NCI-H1105 (cell line): ENCODE results near the gene GNB1L.
"Not testable (repeated sequence)": the region's sequence is repeated elsewhere in the genome, so short reads cannot be mapped to it uniquely, and the experiment has no call there.

ENCODE experiments used
- DNase-seq: peaks from one replicate; lab custom pipeline; 2025; lab: John Stamatoyannopoulos, UW

Gene GNB1L

DNA sequence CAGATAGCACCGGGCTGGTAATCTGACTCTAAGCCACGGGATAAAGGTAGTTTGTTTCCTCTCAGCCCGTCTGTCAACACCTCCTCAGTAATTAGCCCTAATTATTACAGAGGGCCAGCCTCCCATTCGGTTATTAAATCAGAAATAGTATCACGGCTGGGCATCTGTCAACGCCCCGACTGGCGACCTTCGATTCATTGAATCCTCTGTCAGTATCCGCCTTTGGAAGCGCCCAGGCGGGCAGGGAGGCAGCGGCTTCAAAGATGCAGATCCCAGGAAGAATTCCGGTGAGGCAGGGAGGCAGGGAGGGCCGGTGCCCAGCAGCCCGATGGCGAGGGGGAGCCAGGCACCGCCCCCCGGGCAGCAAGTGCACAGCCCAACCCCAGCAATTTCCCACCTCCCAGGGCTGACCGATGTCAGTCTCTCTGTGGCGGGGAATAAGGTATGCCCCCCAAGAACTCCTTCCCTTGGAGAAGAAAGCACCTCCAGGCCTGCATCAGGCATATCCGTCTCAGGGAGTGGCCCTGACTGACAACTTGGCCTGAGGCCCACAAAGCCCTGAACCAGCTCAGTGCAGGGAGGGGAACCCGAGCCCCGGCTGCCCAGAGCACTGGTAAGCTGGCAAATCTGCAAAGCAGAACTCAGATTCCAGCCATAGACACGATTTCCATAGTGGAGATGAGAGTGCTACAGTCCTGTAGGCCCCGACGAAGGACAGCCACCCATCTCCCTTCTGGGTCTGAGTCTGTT is 11.4 kb downstream of the GNB1L start:
- peak; percentile 65 for DNase-seq

DNA sequence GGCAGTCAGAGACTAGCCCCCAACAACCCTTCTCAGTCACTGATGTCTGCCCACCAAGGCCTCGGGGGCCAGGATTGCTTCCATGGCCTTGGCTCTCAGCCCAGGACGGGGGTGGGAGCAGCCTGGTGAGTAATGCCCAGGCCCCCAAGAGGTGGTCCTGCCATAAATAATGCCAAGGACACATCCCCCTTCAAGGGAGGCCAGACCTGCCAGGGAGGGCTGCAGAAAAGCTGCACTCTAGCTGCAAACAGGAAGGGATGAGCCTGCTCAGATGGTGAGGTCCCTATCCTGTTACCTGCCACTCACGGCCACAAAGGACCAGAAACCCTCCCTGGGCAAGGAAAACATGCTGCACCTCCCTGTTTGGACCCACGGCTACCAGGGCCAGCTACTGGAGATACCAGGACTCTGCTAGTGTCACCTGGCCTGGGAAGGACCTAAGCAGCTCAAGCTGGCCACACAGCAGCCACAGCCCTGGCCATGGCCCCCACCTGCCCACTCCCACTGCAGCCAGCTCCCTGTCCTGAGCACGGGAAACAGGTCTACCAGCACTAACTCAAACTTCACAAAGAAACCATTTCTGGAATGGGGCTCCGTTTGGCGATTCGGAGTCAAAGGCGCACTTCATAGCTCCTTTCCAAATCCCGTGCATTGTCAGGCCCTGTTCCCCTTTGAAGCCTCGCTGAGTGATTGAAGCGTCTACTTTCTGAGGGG is 12.1 kb downstream of the GNB1L start:
- DNase-seq = no peak

DNA sequence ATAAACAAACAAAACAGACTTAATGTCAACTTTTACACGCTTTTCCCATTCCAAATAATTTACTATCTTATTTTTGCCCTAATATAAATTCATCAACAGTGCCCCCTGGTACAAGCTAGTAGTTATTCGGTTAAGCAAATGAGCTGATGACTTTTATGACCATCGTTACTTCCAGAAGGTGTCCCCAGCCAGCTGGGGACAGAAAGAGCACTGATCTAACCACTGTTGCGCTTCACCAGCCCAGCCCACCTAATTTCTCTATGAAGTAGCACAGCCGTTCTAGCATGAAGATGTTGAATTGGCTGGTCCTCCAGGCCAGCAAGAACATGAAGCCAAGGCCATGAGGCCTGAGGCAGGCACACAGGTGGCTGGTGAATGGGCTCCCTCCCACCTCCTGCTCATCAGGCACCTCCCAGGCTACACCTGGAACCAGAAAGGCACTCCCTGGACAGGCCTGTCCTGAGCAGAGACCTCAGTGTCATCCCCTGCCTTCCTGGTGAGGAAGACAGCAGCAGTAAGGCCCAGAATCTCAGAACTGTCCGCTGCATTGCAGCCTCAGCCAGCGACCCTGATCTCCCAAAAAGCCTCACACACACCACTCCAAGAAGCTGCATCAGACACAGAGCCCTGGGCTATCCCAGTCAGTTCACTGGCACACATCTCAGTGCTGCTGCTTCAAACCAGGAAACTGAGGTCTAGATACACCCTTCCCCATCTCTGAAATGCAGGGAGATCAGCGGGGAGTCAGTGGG is 12.9 kb downstream of the GNB1L start:
- no peak for DNase-seq

DNA sequence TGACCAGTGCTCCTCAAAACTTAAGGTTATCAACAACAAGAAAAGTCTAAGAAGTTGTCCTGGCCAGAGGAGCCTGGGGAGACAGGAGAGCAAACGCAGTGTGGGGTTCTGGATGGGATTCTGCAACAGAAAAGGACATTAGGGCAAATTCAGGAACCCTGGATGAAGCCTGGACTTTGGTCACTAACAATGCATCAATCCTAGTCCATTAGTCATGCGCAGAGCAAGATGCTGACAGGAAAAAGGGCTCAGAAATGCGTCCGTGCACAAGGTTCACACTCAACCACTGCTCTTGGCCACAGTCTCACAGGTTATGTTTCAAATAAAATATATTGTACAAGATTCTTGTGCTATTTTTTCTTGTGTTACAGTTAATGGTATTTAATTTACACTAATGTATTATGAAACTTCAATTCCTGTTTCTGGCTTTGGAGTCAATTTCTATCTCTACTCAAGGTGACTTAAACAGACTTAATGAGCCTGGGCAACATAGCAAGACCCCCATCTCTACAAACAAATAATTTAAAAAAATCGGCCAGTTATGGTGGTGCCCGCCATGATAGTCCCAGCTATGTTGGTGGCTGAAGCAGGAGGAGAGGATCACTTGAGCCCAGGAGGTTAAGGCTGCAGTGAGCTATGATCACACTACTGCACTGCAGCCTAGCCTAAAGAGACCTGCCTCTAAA is 13.6 kb downstream of the GNB1L start:
- DNase-seq = no peak

DNA sequence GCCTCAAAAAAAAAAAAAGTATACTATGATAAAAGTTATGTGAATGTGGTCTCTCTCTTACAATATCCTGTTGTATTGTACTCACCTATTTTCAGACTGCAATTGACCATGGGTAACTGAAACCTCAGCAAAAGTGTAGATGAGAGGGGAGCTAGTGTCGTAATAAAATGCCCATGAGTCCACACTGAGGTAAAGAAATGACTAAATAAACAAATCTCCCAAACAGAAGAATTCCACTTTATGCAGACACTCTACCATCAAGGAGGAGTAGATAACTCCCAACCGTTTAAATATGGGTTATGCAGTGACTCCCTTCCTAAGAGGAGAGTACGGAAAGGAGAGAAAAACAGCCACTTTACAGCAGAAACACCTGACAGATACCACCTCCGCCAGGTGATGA is 14.6 kb downstream of the GNB1L start:
- DNase-seq = no peak

DNA sequence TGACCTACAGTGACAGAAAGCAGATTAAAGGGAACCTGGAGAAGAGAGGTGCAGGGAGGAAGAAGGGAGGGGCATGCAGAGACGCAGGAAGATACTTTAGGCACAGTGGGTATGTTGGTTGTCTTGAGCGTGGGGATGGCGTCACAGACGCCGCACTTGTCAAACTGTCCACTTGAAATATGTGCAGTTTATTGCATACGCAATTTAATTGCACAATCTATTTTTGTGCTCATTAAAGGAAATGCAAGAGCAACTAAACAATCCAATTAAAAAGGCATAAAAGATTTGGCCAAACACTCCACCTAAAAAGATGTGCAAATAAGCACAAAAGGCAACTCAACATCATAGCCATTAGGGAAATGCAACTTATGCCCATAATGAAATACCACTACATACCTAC is 16.8 kb downstream of the GNB1L start:
- DNase-seq = no peak

DNA sequence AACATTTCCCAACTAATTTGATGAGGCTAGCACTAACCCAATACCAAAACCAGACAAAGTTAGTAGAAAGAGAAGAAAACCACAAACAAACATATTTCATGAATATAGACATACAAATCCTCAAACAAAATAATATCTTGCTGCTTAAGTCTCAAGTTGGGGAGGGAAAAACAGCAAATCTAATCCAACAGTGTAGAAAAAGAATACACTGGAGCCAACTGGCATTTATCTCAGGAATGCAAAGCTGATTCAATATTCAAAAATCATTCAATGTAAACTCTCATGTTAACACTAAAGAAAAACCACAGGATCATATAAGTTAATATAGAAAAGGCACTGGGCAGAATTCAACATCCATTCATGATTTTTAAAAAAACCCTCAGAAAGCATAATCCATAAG is 18.2 kb downstream of the GNB1L start:
- DNase-seq = no peak

DNA sequence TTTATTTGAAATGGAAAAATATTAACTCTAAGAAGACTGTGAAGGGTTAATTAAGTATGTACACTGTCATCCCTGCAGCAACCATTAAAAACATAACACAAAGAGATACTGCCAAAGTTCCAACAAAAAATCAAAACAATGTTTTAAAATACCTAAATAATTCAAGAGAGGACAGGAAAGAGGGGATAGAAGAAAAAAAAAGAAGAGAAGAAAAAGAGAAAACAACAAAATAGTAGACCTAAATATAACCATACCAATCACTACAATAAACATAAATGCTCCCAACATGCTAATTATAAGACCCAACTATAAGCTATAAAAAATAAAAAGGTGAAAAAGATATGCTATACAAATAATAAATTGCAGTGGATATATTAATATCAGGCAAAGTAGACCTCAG is 20.1 kb downstream of the GNB1L start:
- no peak for DNase-seq

DNA sequence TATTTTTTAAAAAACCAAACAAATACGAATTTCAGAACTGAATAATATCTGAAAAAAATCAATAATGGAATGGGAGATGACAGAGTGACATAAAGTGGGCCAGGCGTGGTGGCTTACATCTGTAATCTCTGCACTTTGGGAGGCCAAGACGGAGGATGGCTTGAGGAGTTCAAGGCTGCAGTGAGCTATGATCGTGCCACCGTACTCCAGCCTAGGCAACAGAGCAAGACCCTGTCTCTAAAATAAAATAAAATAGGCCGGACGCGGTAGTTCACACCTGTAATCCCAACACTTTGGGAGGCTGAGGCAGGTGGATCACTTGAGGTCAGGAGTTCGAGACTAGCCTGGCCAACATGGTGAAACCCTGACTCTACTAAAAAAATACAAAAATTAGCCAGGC is 21.3 kb downstream of the GNB1L start:
- not testable (repeated sequence) for DNase-seq

DNA sequence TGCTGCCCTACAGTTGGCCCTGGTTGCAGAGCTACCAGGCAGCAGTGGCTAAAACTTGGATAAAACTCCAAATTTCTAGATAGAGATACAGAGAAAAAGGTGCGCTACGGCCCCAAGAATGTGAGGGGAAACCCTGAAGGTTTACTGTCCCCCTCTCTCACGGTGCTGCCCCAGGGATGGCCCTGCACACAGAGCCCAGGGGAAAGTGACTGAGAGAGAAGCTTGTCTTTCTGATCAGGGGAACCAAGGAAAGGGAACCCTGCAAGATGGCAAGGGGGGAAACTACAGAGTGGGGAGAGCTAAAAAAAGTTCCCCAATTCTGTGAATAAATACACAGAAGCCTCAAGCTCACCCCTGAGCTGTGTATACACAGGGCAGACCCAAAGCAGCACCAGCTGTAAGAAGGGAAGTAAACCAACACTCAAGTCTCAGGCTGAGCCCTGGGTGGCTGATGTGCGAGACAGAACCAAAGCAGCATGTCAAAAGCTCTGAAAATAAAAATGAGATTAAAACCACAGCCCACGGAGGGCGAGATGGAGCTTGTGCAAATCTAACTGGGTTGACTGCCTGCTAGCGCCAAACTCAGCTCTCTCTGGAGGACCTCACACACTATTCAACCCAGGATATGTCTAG is 22.1 kb downstream of the GNB1L start:
- no peak for DNase-seq

DNA sequence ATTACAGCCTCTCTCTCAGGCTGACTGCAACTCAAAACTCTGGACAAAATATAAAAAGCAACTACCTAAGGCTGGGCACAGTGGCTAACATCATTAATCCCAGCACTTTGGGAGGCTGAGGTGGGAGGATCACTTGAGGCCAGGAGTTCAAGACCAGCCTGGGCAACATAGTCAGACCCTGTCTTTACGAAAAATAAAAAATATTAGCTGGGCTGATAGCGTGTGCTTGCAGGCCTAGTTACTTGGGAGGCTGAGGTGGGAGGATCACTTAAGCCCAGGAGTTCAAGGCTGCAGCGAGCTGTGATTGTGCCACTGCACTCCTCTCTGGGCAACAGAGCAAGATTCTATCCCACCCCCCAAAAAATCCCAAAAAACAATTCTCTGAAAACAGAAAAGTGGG is 22.7 kb downstream of the GNB1L start:
- not testable (repeated sequence) for DNase-seq

DNA sequence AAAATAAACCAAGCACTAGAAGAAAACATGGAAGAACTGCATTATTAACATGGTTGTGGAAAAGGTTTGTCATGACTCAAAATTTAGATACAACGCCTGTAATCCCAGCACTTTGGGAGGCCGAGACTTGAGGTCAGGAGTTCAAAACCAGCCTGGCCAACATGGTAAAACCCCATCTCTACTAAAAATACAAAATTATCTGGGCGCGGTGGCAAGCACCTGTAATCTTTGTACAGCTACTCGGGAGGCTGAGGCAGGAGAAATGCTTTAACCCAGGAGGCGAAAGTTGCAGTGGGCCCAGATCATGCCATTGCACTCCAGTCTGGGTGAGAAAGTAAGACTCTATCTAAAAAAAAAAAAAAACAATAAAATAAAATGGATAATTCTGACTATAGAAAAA is 23.7 kb downstream of the GNB1L start:
- no peak for DNase-seq

DNA sequence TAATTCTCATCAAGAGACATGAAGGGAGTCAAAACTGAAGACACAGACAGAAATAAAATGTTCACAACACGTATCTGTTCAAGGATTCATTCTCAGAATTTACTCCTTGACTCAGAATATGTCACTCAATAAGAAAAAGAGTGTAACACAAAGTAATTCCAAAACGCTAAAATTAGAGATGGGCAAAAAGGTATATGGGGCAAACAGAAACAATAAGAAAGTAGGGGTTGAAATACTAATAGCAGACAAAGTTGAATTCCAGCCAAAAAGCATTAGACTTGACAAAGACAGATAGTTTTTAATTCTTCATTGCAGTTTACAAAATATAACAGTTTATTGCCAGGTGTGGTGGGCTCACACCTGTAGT is 26.7 kb downstream of the GNB1L start:
- no peak for DNase-seq

DNA sequence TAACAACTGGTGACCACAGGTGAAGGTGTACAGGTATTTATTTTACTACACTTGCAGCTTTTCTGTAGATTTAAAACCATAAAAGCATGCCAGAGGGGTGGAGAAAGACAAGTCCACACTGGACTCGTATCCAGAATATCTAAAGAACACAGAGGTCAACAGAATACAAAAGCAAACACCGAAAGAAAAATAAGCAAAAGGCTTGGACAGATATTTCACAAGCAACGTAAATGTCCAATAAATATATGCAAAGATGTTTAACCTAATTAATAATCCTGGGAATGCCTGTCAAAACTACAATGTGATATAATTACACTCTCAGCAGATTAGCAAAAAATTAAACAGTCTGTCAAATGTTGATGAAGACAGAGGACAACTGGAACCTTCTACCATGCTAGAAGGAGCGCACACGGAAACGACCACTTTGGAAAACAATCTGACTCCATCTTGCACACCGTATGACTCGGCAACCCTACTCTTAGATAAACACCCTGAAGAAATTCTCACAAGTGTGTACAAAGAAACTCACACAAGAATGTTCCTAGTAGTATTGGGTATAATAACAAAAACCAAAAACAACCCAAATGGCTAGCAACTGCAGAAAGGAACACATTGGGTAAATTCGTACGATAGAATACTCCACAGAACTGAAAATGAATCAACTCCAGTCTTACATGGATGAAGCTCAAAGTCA is 27.2 kb downstream of the GNB1L start:
- DNase-seq = no peak

DNA sequence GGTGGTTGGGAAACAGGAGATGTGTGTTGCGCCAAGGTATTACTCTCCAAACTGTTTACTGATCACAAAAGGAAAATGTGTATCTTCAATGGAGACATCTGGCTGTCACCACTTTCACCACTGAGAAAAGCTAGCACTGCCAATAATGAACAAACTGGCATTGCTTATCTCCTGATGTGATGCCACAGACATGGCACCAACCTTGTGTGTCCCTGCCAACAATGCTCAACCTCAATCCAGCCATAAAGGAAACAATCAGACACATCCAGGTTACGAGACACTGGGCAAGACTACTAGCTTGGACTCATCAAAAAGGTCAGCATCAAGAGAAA is 28.1 kb downstream of the GNB1L start:
- no peak for DNase-seq

DNA sequence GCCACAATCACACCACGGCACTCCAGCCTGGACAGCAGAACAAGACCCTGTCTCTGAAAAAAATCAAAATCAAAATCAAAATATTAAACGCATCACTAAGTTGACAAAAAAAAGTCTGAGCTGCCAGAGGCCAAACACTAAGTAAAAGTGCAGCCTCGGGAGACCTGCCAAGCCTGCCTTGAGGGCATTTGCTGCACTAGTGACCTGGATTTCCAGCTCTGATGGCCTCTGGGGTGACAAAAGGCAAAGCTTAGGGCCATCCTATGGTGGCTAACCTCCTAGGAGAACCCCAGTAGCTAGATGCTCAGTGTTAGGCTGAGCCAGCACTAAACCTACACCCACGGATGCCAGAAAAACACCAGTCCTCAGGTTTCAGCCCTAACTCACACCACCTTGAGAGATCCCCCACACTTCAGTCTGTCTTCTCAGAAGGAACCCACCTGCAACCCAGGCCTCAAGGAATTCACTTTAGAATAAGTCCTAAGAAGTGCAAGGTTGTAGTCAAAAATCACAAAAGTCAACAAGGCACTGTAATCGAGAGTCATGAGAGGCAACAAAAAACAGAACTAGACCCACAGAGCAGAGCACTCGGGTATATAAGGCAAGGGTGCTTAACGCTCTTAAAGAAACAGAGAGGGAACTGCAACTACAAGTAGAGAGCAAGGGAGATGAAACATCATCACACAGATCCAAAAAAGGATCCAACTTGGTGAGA is 28.6 kb downstream of the GNB1L start:
- no peak for DNase-seq

DNA sequence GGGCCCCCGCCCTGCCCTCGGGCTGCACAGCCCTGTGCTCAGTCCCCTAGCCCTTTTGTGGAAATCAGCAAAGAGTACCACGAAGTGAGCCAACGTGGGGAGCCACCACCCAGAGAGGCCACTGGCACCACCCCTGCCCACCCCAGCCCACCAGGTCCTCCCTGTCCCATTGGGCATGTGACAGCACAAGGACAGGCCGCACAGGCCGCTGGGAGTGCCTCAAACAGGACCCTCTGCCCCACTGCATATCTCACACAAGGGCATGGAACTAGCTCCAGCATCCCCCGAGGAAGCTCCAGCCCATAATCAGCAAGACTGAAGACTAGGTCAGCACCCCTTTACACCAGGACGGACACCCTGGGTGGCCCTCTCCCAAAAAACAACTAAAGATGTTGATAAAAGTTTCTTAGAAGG is 29.7 kb downstream of the GNB1L start:
- no peak for DNase-seq

DNA sequence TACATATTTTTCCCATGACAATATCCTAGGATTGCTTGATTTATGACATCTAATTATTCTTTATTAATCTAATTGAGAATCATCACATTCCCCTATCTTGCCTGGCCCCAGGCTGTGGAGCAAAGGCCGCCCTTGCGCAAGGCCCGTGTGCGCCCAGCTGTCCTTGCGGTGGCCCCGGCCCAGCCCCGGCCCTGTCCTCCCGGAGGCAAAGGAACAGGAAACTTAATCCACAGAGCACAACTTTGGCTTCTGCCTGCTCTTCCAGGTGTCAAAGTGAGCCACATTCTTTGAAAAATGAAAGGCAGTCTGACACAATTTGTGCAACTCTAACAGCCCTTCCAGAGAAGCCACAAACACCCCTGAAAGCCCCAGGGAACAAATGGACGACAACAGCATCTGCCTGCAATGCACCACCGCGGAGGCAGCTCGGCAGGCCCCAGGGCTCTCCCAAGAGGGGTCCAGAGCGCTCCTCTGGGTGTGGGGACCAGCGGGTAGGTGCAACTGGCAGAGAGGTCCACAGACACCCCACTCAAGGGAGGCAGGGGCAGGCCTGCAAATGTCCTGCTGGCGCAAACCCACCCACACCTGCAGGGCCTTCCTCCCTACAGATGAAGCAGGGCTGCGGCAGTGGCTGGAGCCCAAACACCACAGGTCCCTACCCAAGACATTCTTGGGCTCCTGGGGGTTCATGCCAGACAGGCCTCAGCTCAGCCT is 30.3 kb downstream of the GNB1L start:
- DNase-seq = no peak

DNA sequence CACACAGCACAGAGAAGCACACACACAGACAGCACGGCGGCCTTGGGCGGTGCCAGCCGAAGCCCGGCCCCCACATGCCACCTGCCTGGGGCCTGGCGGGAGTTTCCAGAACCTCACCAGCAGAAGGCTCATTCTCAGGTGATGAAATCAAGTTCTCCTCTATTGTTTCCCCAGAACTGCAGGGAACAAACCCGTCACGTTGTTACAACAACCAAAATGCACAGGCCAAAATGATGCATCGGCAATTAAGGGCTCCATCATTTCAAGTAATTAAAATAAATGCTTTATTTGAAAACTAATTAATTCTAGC is 30.8 kb downstream of the GNB1L start:
- DNase-seq = no peak

DNA sequence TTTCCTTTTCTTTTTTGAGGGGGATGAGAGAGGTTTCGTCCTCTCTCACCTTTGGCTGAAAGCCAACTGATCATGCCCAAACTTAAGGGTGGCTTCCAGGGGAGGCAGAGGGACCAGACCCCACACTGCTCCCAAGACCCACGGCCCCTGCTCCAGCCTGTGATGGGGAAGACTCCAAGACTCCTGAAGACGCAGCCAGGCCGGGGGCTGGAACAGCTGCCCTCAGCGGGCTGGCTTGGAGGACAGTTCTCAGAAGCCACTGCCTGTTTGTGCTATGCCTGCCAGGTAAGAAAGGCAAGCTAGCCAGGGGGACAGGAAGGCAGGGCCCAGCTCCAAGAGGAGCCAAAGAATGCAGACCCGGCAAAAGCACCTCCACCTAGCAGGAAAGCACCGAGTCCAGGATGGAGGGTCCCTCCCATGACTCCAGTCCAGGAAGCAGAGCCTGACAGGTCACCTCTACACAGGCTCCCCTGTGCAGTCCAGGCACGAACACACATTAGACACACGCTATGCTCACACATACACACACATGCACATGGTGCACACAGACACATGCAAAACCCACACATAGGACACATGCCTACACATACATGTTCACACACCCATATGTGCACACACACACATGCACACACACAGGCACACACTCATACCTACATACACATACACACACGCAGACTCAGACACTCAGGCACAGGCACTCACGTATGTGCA is 31.3 kb downstream of the GNB1L start:
- no peak for DNase-seq
